ENCODE measurements around the gene IGF2BP2.

DNA sequence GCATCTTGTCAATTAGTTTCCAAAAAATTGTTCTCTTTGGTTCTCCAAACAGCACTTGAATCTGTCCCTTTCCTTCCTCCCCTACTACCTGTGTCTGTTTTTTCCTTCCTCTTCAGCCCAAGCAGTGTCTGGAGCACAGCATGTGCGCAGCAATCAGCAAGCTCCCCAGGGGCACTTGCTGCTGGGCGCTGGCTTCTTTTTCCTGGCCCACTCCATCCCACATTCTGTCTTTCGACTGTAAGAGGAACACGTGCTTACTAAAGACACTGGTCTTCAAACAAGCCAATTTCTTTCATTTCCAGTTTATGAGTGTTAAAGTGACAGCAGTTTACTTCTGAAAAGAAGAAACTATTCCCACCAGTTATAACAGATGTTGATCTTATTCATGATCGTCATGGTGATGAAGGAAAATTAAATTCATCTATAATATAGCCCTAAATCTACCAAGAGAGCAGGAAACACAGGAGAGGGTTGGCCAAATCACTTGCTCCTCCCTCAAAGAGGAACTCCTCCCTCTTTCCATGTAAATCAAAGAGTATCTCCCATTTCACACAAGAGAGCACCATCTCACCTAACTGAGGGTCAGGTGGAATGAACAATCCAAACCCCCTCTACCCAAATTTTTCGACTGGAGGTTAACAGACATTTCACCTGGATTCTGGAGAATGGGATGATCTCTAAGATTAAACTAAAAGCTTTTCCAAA is 115.4 kb downstream of the IGF2BP2 start:
- TF ChIP-seq POLR2A (IDR thresholded peaks at IDR 0.05; ENCODE audit: low read depth, low read length) (no peak), POU2F2 (IDR thresholded peaks at IDR 0.05; ENCODE audit: low read depth, low read length) (no peak), POLR2AphosphoS5 (IDR thresholded peaks at IDR 0.05; ENCODE audit: low read depth, low read length) (no peak), PAX5 (IDR thresholded peaks at IDR 0.05; ENCODE audit: insufficient read depth, low read length, severe bottlenecking) (no peak)

Measured in GM12891 (cell line).